K562 (cell line): Measurements from ENCODE around the gene NINJ2. TPM values are rescaled to one million over a fixed set of nuclear protein-coding genes. Genes with fewer than 3 reads are reported as not detected.

ENCODE experiments used
- ATAC-seq: fragments of 200-7000 bp; cut with Tn5 transposase; 3 replicates; pipeline ENCODE4 v1.9.1; 2020; ENCODE audit warnings: moderate library complexity
- BruUV-seq: library from RNA; stranded (reverse); fragments of 400-500 nt; replicated peaks from 2 replicates; lab custom pipeline; 2021; lab: Mats Ljungman, UMichigan
- CTCF ChIA-PET: fragments of 300-600 bp; formaldehyde crosslinking; extraction: SDS; loops from one replicate; lab custom pipeline; 2021; ENCODE audit warnings: low intra/inter-chr PET ratio; lab: Yijun Ruan, JAX
- POLR2A ChIA-PET: fragments of 300-600, 350-650 bp; sonication (Branson Sonifier 250); formaldehyde crosslinking; extraction: SDS; loops from one replicate; lab custom pipeline; 2021; ENCODE audit warnings: antibody characterized with exemption, inconsistent platforms; lab: Yijun Ruan, JAX
- DNase-seq, 4 experiments: peaks; one replicate each; pipeline versions ENCODE4 v3.0.0 to v3.0.0-alpha.2; 2011 to 2018; ENCODE audit warnings: low spot score in 3 of 4, mixed read lengths in 3 of 4; ENCODE audit errors: extremely low read depth in 1 of 4
- FAIRE-seq: peaks from 2 replicates; lab custom pipeline; 2011; peaks lifted over from hg19 to GRCh38; lab: Jason Lieb, UNC
- H2AFZ ChIP-seq: 2 replicates; pipeline ENCODE4 v1.6.0; 2011; ENCODE audit warnings: low read depth, low read length, control low read depth, inconsistent platforms
- H3K27ac ChIP-seq: fragments of 200-600 bp; 3 replicates; pipeline ENCODE4 v1.8.0; 2011; ENCODE audit warnings: low read depth, mild to moderate bottlenecking, control low read depth, inconsistent platforms, low read length, moderate library complexity, mixed read lengths; ENCODE audit errors: extremely low read depth
- H3K27me3 ChIP-seq, 2 experiments: fragments of 300-600 bp in 1 of 2; 2 replicates in 1 of 2; 3 replicates in 1 of 2; pipeline versions ENCODE4 v1.6.0 to v1.8.0; 2011; ENCODE audit warnings: inconsistent platforms in 2 of 2, low read length in 2 of 2, mild to moderate bottlenecking in 1 of 2, mixed read lengths in 1 of 2, moderate library complexity in 1 of 2; ENCODE audit not compliant: control insufficient read depth in 2 of 2, insufficient read depth in 2 of 2
- H3K36me3 ChIP-seq: fragments of 300-600 bp; 3 replicates; pipeline ENCODE4 v1.8.0; 2011; ENCODE audit warnings: mild to moderate bottlenecking, low read length, inconsistent platforms; ENCODE audit not compliant: control insufficient read depth, insufficient read depth
- H3K4me1 ChIP-seq, 2 experiments: fragments of 200-600 bp in 1 of 2; replicated peaks in 1 of 2; 2 replicates in 1 of 2; 3 replicates in 1 of 2; pipeline versions ENCODE4 v1.5.1 to v1.8.0; 2011; ENCODE audit warnings: inconsistent platforms in 2 of 2, low read length in 2 of 2, mild to moderate bottlenecking in 1 of 2, mixed read lengths in 1 of 2, moderate library complexity in 1 of 2; ENCODE audit not compliant: control insufficient read depth in 2 of 2, insufficient read depth in 2 of 2
- H3K4me2 ChIP-seq: 2 replicates; pipeline ENCODE4 v1.6.1; 2011; ENCODE audit warnings: low read length, control low read depth, inconsistent platforms, mixed read lengths; ENCODE audit not compliant: insufficient read depth
- H3K4me3 ChIP-seq: fragments of 200-600 bp; sonication (generic), shearing (Covaris generic); 2 replicates; pipeline ENCODE4 v1.5.1; 2016; ENCODE audit warnings: control low read depth, inconsistent platforms
- H3K79me2 ChIP-seq: fragments of 200-600 bp; 3 replicates; pipeline ENCODE4 v1.8.0; 2011; ENCODE audit warnings: low read length, inconsistent platforms; ENCODE audit not compliant: control insufficient read depth, insufficient read depth
- H3K9ac ChIP-seq, 2 experiments: 2 replicates each; pipeline versions ENCODE4 v1.6.0 to v1.6.1; 2011; ENCODE audit warnings: low read depth in 2 of 2, low read length in 2 of 2, control low read depth in 1 of 2, inconsistent platforms in 1 of 2, mild to moderate bottlenecking in 1 of 2, mixed read lengths in 1 of 2; ENCODE audit not compliant: insufficient read depth in 1 of 2
- H3K9me1 ChIP-seq: one replicate; pipeline ENCODE4 v1.6.0; 2011; ENCODE audit warnings: inconsistent platforms, mild to moderate bottlenecking, low read length, moderate library complexity; ENCODE audit not compliant: control insufficient read depth, insufficient read depth
- H3K9me3 ChIP-seq: replicated peaks from 2 replicates; pipeline ENCODE4 v1.5.1; 2011; ENCODE audit warnings: low read depth, low read length, inconsistent platforms; ENCODE audit not compliant: control insufficient read depth, insufficient read depth
- H4K20me1 ChIP-seq: replicated peaks from 2 replicates; pipeline ENCODE4 v1.6.1; 2011; ENCODE audit warnings: low read length, inconsistent platforms, mixed read lengths; ENCODE audit not compliant: control insufficient read depth, insufficient read depth
- BMI1 ChIP-seq: fragments of 150-350 bp; IDR thresholded peaks from 2 replicates; pipeline ENCODE4 v1.6.1; 2014; ENCODE audit warnings: low read length
- CHD2 ChIP-seq: IDR thresholded peaks from 2 replicates; pipeline ENCODE4 v1.6.1; 2011; ENCODE audit warnings: low read depth, low read length
- DMBX1 ChIP-seq: fragments of 250-450 bp; sonication (Bioruptor Pico); IDR thresholded peaks from 2 replicates; pipeline ENCODE4 v1.8.0; 2022; ENCODE audit warnings: inconsistent platforms, mild to moderate bottlenecking, moderate library complexity, borderline replicate concordance
- EP400 ChIP-seq: fragments of 450-650 bp; IDR thresholded peaks from 2 replicates; pipeline ENCODE4 v1.6.1; 2017; ENCODE audit warnings: antibody characterized with exemption, mild to moderate bottlenecking, moderate library complexity
- NCOR1 ChIP-seq: fragments of 450-650 bp; IDR thresholded peaks from 2 replicates; pipeline ENCODE4 v1.6.1; 2016; ENCODE audit warnings: mild to moderate bottlenecking, moderate library complexity
- NRF1 ChIP-seq, 2 experiments: fragments of 450-650 bp; IDR thresholded peaks in 1 of 2; conservative IDR thresholded peaks in 1 of 2; 2 replicates each; pipeline ENCODE4 v1.6.1; 2014; ENCODE audit warnings: mild to moderate bottlenecking in 2 of 2
- RFX7 ChIP-seq: fragments of 250-450 bp; sonication (Bioruptor Pico); IDR thresholded peaks from 2 replicates; pipeline ENCODE4 v1.5.1; 2021; ENCODE audit warnings: mild to moderate bottlenecking
- RUNX1 ChIP-seq: sonication (generic); IDR thresholded peaks from 2 replicates; pipeline ENCODE4 v1.6.1; 2016; ENCODE audit warnings: antibody characterized with exemption, low read depth
- SIRT6 ChIP-seq: IDR thresholded peaks from one replicate; pipeline ENCODE4 v1.6.1; 2012; ENCODE audit warnings: low read depth, mild to moderate bottlenecking, control low read depth, inconsistent platforms, low read length, moderate library complexity
- SPI1 ChIP-seq: IDR thresholded peaks from 2 replicates; pipeline ENCODE4 v1.6.1; 2011; ENCODE audit warnings: low read depth, low read length, control low read depth, borderline replicate concordance
- TOE1 ChIP-seq, 2 experiments: fragments of 450-650 bp in 1 of 2; sonication (generic) in 1 of 2; formaldehyde crosslinking in 1 of 2; IDR thresholded peaks; 2 replicates each; pipeline versions ENCODE4 v1.7.1 to v1.8.0; 2016 to 2022; ENCODE audit warnings: borderline replicate concordance in 2 of 2, mild to moderate bottlenecking in 2 of 2, antibody characterized with exemption in 1 of 2, inconsistent platforms in 1 of 2, low read depth in 1 of 2, missing genetic modification reagents in 1 of 2, moderate library complexity in 1 of 2
- ZNF507 ChIP-seq: conservative IDR thresholded peaks from 2 replicates; pipeline ENCODE4 v1.6.1; 2017; ENCODE audit warnings: missing genetic modification characterization, missing compliant biosample characterization
- ZNF707 ChIP-seq: fragments of 250-450 bp; sonication (Bioruptor Pico); conservative IDR thresholded peaks from 2 replicates; pipeline ENCODE4 v1.8.0; 2022; ENCODE audit warnings: inconsistent platforms, mild to moderate bottlenecking, moderate library complexity
- ZNF75A ChIP-seq: fragments of 450-650 bp; formaldehyde crosslinking; IDR thresholded peaks from 2 replicates; pipeline ENCODE4 v1.4.0; 2020; ENCODE audit warnings: mild to moderate bottlenecking
- WGBS: fragments of 100-300 bp; shearing (Covaris generic); methylation state at CpG from one replicate; pipeline ENCODE4 v1.1.6; 2016; ENCODE audit warnings: low coverage, mixed read lengths; ENCODE audit not compliant: insufficient coverage; ENCODE audit errors: missing lambda C conversion rate; 5-methylcytosine and 5-hydroxymethylcytosine counted together
- in situ Hi-C: fragments of 300-500 bp; cut with MboI; formaldehyde crosslinking; loops from 4 replicates; pipeline ENCODE4 v1.15.0; 2018; ENCODE audit warnings: inconsistent platforms, mixed read lengths
- intact Hi-C: fragments of 100-400 bp; cut with micrococcal nuclease; formaldehyde crosslinking; loops from 2 replicates; pipeline ENCODE4 v1.14.2; 2022
- polyA plus RNA-seq, 8 experiments: library from polyadenylated mRNA; depleted of rRNA in 4 of 8; stranded (reverse) in 5 of 8; unstranded in 3 of 8; fragments of >200 nt; fragmentation: Nextera tagmentation in 2 of 8; fragmentation: Illumina TruSeq in 1 of 8; extraction: Ambion mirVana in 2 of 8; extraction: Trizol in 1 of 8; gene quantifications; 2 replicates each; pipeline versions ENCODE4 v1.2.1 to v1.2.3, GENCODE V29; 2011 to 2014; ENCODE audit warnings: inconsistent platforms in 1 of 8, missing spikeins in 1 of 8
- total RNA-seq, 7 experiments: library from RNA; depleted of rRNA in 6 of 7; stranded (reverse); fragments of >200 nt in 6 of 7; fragmentation: Illumina TruSeq in 2 of 7; extraction: Trizol in 2 of 7; gene quantifications; 2 replicates each; pipeline versions ENCODE4 v1.2.1 to v1.2.3, GENCODE V29; 2011 to 2021; ENCODE audit warnings: low replicate concordance in 1 of 7
- TF ChIP-seq, protein P1 (sequence below): fragments of 450-650 bp; formaldehyde crosslinking; IDR thresholded peaks from 2 replicates; pipeline ENCODE4 v1.4.0; 2020; ENCODE audit warnings: mild to moderate bottlenecking, moderate library complexity
- TF ChIP-seq, protein P2 (sequence below): fragments of 450-650 bp; IDR thresholded peaks from 2 replicates; pipeline ENCODE4 v1.6.1; 2018; ENCODE audit warnings: mild to moderate bottlenecking, low read depth; ENCODE audit not compliant: partially characterized antibody

The NINJ2 gene
- total and polyA plus RNA-seq, 9 of the 15 experiments (the other 6 are each of a cell fraction or from before 2014, with no cell fraction given), result 2.6 to 16.0 (median 4.5) TPM

DNA sequence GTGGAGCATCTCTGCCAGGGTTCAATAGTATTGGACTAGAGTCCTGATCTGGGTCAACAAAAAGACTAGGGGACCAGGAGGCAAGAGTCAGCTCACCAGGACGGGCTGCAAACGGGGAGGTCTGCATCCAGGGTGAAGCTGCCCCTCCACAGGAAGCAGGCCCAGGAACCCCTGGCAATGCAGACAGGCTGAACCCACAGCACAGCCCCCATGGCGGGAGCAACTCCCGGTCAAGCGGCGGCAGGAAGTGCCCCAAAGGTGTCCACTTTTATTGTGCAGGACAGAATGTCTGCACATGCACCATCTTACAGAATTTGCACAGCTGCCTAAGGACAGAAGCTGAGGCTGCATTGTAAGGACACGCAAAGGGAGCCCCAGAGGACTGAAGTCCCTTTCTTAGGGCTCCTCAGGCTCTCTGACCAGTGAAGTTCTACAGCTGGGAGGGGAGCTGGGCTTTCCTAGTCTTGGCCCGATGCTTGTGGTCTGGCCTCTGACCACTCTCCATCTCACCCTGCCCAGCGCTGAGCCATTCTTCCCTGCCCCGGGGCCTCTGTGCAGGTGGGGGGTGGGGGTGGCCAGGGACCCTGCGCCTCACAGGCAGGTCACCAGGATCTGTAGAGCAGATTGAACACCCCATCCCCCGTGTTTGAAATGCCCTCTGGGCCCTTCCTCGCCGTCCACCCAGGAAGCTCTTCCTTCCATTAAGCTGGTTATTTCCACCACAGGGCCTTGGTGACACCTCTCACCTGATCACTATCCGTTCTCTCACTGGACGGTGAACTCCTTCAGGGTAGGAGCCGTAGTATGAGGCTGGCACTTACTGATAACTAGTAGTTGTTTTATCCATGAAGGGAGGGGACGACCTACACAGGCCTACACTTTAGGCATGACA, 75.9 kb downstream of the NINJ2 start (continued):
- TF ChIP-seq NCOR1, result peak; percentile 73
- TF ChIP-seq DMBX1 (CRISPR knock-in tag), result no peak
- TF ChIP-seq SIRT6, result no peak

DNA sequence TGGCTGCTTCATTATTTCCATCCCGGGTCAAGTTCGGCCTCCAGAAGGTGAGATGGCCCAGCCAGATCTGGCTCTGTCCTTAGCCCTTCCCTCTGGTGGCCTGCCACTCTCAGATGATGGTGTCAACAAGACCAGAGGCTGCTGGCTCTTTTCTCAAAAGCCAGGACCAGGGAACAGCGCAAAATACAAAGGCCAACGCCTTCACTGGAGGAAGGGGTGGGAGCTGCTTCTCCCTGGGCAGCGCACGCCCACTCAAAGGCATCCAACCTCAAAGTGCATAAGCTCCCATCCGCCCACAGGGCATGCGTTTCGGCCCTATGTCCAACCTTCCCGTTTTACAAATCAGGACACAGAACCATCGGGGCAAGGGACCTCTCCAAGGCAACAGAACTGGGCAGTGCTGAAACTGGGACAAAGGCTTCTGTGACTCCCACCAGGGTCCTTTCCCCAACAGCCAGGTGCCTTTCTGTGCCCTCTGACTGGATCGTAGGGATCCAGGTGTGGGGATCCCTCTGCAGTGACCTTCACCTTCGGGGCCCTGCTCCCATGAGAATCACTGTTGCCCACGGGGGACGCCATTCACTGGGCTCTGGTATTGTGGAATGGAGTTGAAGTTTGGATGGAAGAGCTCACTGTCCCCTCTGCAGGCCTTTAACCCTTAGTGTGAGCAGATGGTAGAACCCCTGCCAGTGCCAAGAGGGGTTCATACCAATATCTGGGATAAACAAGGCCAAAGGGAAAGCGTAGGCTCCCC, 76.8 kb downstream of the NINJ2 start:
- no TSS peak for BruUV-seq
- no peak overlapping the region for H3K27ac ChIP-seq
- no peak for TF ChIP-seq EP400
- no peak for TF ChIP-seq BMI1
- TF ChIP-seq ZNF507 (tag), result no peak
- no peak for TF ChIP-seq SPI1
- no peak for TF ChIP-seq CHD2
- no peak for TF ChIP-seq RFX7 (CRISPR knock-in tag)
- TF ChIP-seq ZNF75A (CRISPR knock-in tag), result no peak
- TF ChIP-seq, protein P1, sequence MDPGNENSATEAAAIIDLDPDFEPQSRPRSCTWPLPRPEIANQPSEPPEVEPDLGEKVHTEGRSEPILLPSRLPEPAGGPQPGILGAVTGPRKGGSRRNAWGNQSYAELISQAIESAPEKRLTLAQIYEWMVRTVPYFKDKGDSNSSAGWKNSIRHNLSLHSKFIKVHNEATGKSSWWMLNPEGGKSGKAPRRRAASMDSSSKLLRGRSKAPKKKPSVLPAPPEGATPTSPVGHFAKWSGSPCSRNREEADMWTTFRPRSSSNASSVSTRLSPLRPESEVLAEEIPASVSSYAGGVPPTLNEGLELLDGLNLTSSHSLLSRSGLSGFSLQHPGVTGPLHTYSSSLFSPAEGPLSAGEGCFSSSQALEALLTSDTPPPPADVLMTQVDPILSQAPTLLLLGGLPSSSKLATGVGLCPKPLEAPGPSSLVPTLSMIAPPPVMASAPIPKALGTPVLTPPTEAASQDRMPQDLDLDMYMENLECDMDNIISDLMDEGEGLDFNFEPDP, result no peak
- no peak for TF ChIP-seq TOE1 (IDR thresholded peaks at IDR 0.05; ENCODE audit: borderline replicate concordance)
- TF ChIP-seq TOE1 (CRISPR knock-in tag; IDR thresholded peaks at IDR 0.05; ENCODE audit: borderline replicate concordance, low read depth), result no peak
- TF ChIP-seq NRF1 (conservative IDR thresholded peaks at IDR 0.05 in 1 of 2, IDR thresholded peaks at IDR 0.05 in 1 of 2), result no peak
- TF ChIP-seq, protein P2, sequence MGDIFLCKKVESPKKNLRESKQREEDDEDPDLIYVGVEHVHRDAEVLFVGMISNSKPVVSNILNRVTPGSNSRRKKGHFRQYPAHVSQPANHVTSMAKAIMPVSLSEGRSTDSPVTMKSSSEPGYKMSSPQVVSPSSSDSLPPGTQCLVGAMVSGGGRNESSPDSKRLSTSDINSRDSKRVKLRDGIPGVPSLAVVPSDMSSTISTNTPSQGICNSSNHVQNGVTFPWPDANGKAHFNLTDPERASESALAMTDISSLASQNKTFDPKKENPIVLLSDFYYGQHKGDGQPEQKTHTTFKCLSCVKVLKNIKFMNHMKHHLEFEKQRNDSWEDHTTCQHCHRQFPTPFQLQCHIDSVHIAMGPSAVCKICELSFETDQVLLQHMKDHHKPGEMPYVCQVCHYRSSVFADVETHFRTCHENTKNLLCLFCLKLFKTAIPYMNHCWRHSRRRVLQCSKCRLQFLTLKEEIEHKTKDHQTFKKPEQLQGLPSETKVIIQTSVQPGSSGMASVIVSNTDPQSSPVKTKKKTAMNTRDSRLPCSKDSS, result no peak
- TF ChIP-seq RUNX1, result no peak
- no peak for TF ChIP-seq ZNF707 (CRISPR knock-in tag)

More for the DNA sequence above, 76.8 kb downstream of the NINJ2 start:
- no peaks in the 10 kb centered on the region for H3K36me3 ChIP-seq
- ChIA-PET POLR2A (interaction anchor here (0.5 kb wide), 1 partner anchor 175 kb away, joined by 3 read pairs; no protein-coding TSS in a partner anchor), CTCF (no interaction called here)
- peak overlapping the region in 1 of 2 experiments; percentile 35; a peak in 1 of 4 replicates for H3K9ac ChIP-seq
- no peak overlapping the region for H3K4me2 ChIP-seq
- H2AFZ ChIP-seq, result no peak overlapping the region
- ATAC-seq, result no peak
- H3K27me3 ChIP-seq, result no peaks in the 10 kb centered on the region
- no peak overlapping the region for H3K4me3 ChIP-seq
- no peak for DNase-seq
- WGBS, result 87% methylated on average over 14 of the region's 16 CpGs
- peaks cover 26 to 31% of the 10 kb centered on the region in 2 experiments; a peak in 4 of 5 replicates for H3K4me1 ChIP-seq
- H3K9me3 ChIP-seq, result peaks cover 6% of the 10 kb centered on the region
- in situ Hi-C loops (no loop called here), intact Hi-C loops (no loop called here)
- no peaks in the 10 kb centered on the region for H4K20me1 ChIP-seq
- H3K79me2 ChIP-seq, result no peaks in the 10 kb centered on the region
- FAIRE-seq, result no peak
- H3K9me1 ChIP-seq, result no peaks in the 10 kb centered on the region
